NOMO-1 treated with dmso at 0.1 percent for 144 hours (cell line): ENCODE data around the gene RASAL1.
A peak's percentile ranks its signal among the peaks of the same experiment; 100 is the strongest.

ENCODE experiments used
- DNase-seq: peaks from one replicate; lab custom pipeline; 2025; ENCODE audit not compliant: unreplicated experiment; lab: John Stamatoyannopoulos, UW

The RASAL1 gene

DNA sequence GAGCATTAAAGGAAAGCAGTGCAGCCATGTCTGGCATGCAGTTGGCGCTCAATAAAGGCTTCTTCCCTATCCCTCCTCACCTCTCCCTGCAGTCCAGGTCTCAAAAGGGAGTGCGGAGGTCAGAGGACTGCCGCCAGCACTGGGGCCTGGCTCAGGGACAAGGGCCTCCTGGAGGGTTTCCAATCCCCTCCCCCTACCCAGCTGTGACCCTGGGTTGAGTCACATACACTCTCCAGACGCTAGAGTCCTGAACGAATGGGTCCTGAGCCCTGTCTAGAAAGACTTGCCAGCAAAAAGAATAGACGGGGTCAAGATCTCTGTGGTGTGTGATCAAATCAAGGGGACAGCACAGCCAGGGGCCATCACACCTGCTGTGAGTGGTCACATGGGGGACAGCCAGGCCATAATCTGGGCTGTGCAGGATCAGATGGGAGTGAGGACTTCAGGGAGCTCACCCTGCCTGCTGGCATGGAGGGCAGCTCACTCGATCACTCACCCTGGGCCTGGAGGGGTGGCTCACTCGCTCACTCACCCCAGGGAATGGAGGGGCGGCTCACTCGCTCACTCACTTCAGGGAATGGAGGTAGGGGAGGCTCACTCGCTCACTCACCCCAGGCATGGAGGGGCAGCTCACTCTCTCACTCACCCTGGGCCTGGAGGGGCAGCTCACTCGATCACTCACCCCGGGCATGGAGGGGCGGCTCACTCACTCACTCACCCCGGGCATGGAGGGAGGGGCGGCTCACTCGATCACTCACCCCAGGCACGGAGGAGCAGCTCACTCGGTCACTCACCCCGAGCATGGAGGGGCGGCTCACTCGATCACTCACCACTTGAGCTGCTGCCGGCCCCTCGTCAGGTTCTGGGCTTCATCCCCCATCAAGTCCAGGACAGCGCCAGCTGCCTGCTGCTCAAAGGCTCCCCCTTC lies 26.8 kb upstream of the RASAL1 start:
- DNase-seq, result no peak

DNA sequence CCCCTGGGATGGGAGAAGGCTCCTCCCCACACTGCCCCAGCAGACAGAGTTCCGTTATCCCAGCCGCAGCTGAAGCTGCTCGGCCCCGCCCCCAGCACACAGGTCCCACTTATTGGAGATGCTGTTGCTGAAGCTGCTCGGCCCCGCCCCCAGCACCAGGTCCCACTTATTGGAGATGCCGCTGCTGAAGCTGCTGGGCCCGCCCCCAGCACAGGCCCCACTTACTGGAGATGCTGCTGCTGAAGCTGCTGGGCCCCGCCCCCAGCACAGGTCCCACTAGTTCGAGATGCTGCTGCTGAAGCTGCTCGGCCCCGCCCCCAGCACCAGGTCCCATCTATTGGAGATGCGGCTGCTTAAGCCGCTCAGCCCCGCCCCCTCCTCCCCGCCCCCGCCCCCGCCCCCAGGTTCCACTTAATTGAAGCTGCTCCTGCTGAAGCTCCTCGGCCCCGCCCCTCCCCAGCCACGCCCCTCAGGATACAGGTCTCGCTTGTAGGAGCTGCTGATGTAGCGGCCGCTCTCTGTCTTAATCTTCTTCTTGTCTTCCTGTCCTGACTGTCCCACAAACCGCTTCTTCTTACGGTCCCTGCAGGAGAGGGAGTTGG lies 26.0 kb upstream of the RASAL1 start:
- no peak for DNase-seq

DNA sequence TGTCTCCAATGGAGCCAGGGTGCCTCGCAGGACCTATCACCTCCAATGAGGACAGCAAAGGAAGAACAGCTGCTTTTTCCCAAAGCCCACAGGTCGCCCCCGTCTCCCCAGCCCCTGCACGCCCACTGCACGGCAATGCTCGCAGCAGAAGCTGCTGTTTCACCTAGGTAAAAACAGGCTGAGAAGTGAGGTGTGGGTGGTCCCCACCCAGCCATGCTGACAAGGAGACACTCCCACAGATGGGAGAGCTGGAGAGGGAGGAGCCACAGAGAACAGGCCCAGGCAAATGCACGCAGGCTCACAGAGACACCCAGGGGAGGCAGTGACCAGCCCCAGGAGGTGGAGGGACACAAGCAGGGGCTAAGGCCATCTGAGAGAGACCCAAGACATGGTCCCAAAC lies 24.4 kb upstream of the RASAL1 start:
- no peak for DNase-seq

DNA sequence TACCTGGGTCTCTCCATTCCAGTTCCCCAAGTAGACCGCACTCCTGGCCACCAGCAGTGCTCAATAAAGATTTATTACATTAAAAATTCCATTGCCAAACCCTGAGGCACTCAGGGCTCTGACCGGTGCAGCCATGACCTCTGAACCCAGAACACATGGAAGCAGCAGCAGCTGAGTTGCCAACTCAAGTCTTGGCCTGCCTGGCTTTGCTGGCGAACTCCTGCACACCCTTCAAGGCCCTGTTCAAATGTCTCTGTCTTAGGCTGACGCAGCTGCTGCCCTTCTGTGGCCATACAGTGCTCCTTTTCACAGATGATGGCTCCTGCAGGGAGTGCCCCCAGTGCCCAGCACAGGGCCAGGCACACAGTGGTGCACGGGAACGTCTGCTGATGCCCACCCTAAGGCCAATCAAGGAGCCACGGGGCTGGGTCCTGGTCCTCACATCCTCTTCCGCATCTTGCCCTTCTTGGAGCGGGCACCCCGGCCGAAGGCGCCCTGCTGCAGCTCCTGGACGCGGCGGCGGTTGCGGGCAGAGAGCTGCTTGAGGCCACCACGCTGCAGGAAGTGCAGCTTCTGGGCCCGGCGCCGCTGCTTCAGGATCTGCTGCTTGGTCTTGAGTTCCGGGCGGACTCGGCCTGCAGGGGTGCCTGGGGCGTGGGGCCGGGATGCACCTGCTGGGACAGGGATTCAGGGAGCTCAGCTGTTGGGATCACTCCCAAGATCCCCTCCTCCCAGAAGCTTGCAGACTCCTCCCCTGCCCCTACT lies 23.1 kb upstream of the RASAL1 start:
- no peak for DNase-seq

DNA sequence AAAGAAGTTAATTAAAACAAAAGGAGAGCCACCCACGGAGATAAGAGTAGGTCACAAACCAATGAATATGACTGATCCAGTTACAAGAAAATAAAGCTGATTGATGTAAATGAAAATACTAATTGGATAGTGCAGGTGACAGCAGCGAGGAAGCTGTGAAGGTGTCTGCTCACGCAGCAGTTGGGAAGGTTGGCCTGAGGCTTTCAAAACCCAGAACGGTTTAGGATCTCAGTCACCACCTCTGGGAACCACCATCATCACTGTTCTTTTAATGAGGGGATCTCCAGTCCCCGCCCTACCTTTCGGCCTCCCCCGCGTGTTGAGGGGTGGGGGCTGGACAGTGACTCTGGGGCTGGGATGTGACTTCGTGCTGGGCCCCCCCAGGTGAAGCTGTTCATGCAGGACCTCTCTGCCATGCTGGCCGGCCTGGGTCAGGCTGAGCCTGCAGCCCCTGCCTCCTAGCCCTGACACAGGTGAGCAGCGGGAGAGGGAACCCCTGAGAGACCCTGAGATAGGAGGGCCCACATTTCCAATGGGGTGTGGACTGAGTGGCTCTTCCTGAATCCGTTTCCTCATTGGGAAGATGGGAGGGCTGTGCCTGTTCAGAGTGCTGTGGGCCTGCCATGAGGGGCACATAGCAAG lies 21.8 kb upstream of the RASAL1 start:
- DNase-seq, result no peak

DNA sequence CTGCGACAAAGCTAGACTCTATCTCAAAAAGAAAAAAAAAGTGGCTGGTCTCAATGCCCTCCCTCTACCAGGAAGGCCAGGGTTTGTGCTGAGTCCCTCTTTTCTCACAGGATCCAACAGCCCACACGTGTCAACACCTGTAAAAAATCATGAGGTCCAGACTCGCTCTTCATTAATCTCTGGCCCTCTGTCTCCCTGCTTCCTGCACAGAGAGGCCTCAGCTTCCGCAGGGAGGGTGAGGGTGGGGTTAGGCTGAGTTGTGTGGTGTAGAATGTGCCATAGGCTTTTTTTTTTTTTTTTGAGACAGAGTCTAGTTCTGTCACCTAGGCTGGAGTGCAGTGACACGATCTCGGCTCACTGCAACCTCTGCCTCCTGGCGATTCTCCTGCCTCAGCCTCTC lies 20.1 kb upstream of the RASAL1 start:
- DNase-seq, result no peak

DNA sequence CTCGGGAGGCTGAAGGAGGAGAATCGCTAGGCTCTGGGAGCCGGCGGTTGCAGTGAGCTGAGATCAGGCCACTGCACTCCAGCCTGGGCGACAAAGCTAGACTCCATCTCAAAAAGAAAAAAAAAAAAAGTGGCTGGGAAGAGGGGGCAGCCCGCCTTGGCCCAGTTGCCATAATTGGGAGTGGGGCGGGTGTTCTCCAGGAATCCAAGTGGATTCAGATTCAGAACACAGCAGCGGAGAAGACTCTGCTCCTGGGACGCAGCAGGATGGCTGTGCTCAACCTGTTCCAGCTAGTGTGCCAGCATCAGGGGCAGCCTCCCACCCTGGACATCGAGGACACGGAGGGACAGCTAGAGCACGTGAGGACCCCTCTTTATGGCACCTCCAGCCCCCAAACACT lies 19.5 kb upstream of the RASAL1 start:
- DNase-seq, result no peak

DNA sequence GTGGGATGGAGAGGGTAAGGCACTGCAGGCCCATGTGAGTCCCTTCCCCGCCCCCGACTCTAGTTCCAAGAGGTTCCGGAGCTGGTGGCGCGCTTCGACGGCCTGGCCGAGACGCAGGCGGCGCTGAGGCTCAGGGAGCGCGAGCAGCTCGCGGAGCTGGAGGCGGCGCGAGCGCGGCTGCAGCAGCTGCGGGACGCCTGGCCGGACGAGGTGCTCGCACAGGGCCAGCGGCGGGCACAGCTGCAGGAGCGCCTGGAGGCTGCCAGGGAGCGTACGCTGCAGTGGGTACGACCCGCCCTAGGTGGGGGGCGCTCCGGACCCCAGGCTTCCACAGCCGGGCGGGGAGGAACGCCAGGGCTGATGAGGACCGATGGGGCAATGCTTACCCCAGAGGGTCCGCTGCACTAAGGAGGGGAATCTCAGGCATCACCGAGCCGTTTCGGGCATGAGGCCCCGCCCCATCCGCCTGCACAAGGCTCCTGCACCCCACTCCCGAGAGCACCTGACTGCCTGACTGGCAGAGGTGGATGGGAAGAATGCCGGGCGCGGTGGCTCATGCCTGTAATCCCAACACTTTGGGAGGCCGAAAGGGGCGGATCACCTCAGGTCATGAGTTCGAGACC lies 18.9 kb upstream of the RASAL1 start:
- no peak for DNase-seq

DNA sequence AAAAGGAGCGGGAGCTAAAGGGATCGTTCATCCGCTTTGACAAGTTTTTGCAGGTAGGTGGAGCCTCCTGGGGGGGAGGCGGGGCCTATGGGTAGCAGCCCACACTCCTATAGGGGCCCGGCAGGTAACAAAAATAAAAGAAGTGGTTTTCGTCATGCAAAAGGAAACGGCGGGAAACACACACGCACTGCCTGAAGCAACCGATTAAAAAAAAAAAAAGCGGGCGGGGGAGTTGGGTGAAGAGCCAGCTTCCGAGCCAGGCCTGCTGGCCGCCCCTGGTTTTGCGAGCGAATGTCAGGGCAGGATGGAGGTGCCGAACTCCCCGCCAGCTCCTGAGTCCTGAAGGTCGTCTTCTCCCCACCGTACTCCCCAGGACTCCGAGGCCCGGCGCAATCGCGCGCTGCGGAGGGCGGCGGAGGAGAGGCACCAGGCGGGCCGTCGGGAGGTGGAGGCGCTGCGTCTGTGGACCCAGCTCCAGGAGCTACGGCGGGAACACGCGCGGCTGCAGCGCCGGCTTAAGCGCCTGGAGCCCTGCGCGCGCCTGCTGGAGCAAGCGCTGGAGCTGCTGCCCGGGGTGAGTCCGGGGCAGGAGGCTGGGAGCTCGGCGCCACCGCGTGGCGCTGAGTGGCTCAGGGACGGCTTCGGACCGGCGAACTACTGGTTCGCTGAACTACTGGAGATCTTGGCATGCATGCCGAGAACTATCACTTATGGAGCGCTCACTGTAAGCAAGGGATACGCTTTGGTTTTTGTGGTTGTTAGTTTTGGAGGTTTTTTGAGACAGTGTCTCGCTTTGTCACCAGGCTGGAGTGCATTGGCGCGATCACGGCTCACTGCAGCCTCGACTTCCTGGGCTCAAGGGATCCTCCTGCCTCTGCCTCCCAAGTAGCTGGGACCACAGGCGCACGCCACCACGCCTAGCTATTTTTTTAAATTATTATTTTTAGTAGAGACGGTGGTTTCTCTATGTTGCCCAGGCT lies 17.6 kb upstream of the RASAL1 start:
- peak; percentile 66 for DNase-seq

DNA sequence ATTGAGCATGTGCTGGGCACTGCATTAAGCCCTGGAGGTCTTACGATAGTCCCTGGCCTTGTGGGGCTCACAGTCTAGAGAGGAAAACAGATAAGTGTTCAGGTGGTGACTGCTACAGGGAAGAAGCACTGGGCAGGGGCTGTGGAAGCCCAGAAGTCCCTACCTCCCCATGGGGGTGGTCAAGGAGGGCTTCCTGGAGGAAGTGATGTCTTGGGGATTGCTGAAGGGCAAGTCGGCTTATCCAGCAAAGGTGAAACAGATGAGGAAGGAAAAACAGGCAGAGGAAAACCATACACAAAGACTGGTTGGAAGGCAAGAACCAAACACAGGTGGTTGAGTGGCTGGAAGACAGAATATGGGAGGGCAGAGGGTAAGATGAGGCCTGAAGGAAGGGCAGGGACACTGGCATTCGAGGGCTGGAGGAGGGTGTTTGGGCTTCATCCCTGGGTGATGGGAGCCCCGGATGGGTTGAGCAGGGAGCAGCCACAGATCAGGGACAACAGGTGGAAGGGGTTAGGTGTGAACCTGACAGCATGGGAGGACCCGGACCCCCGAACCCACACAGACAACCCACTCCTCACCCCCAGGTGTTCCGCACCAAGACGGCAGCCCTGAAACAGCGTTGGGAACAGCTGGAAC lies 16.8 kb upstream of the RASAL1 start:
- DNase-seq, result no peak

DNA sequence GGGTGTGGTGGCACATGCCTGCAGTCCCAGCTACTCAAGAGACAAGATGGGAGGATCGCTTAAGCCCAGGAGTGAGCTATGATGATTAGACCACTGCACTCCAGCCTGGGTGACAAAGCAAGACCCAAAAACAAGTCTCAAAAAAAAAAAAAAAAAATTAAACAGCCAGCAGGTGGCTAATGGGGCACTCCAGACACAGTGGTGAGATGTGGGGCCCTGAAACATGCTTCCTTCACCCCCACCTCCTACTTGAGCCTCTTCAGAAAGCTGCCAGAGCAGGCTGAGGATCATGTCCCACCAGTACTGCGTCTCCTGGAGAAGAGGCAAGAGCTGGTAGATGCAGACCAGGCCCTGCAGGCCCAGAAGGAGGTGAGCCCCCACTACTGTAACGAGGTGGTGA lies 16.1 kb upstream of the RASAL1 start:
- no peak for DNase-seq

DNA sequence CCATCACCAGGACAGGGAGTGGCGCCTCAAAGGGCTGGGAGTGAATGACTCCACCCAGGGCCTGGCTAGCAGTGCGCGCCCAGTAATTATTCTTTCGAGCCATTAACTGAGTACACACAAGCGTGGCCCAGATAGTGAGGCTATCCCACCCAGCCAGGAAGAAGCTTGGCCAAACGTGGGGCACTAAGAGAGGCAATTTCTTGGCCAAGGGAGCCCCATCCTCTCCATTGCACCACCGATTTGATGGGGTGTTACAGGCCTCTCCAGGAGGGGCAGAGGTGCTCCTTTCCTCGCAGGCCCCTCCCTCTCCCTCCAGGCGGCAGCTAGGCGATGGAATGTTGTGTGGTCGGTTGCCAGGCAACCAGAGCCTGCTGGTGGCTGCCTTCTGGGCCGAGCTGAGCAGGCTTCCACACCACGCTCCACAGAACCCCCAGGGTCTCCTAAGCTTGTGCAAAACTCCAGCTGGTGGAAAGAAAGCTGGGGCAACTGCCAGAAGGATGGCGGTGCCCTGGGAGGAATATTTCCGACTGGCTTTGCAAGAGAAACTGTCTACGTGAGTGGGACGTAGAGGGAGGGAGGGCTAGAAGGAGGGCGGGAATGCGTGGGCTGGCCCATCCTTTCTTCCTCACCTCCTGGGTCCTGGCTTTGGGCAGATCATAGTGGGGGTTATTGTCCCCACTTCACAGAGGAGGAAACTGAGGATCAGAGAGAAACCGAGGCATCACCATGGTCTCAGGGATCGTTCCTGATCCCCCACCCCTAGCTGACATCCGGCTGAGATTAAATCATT lies 14.0 kb upstream of the RASAL1 start, which contains the start of gene CFAP73:
TSS of gene CFAP73 (plus strand) at position 364 of the 790 bp plus-strand sequence. CDS start at position 498, 134 bp downstream.
- no peak for DNase-seq

DNA sequence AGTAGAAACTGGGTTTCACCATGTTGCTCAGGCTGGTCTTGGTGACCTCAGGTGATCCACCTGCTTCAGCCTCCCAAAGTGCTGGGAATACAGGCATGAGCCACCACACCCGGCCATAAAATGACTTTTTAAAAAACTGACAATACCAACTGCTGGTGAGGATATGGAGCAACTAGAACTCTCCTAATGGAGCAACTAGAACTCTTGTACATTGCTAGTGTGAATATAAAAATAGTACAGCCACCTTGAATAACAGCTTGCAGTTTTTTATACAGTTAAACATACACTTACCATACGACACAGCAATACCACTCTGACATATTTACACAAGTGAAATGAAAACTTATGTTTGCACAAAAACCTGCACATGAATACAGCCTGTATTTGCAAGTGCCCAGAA lies 11.4 kb upstream of the RASAL1 start:
- no peak for DNase-seq

DNA sequence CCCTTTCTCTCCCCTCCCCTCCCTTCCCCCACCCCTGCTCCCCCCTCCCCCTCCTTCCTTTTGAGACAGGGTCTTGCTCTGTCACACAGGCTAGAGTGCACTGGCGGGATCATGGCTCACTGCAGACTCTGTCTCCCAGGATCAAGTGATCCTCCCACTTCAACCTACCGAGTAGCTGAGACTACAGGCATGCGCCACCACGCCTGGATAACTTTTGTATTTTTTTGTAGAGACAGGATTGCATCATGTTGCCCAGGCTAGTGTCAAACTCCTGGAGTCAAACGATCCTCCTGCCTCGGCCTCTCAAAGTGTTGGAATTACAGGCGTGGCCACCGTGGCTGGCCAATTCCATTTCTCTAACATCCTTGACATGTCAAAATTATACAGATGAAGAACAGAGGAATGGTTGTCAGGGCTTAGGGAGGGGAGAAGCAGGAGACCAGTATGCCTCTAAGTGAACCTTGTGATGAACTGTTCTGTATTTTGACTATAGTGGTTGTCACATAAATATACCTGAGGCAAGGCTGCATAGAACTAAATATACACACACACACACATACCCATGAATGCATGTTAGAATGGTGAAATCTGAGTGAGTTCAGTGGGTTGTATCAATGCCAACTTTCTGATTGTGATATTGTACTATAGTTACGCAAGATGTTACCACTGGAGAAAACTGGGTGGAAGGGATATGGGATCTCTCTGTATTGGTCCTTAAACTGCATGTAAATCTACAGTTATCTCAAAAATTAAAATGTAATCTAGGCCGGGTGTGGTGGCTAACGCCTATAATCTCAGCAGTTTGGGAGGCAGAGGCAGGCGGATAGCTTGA lies 10.4 kb upstream of the RASAL1 start:
- DNase-seq, result no peak

DNA sequence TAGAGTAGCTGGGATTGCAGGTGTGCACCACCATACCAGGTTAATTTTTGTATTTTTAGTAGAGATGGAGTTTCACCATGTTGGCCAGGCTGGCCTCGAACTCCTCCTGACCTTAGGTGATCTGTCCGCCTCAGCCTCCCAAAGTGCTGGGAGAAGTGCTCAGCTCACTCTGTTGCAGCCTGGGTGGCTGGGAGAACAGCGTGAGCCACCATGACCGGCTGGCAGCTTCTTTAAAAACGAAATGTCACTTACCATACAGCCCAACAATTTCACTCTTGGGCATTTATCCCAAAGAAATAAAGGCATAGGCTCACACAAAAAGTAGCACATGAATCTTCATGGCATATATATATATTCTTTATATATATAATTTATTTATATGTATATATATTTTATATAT lies 9.2 kb upstream of the RASAL1 start:
- no peak for DNase-seq

DNA sequence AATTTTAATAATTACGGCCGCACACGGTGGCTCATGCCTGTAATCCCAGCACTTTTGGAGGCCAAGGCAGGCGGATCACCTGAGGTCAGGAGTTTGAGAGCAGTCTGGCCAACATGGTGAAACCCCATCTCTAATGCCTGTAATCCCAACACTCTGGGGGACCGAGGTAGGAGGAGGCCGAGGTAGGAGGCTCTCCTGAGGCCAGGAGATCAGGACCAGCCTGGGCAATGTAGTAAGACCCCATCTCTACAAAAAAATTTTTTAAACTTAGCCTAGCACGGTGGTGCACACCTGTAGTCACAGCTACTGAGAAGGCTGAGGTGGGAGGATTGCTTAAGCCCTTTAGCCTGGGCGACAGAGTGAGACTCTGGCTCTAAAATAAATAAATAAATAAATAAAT lies 8.4 kb upstream of the RASAL1 start:
- no peak for DNase-seq

DNA sequence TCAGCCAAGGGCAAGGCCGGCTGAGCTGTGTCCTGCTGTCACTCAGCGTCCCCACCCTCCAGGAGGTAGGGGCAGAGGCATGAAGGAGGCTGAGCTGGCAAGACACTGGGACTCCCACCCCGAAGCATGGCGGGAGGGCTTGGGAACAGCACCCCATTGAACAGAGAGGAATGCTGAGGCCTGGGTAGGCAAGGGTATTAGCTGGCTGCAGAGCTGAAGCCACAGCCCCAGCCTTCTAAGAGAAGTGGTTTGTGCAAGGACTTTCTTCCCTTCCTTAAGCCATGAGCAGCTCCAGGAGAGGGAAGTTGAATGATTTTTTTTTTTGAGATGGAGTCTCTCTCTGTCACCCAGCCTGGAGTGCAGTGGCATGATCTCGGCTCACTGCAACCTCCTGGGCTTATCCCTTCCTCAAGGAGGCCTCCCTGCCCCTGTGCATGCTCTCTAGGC lies 7.3 kb upstream of the RASAL1 start:
- peak; percentile 43 for DNase-seq
